ENCODE data around the gene DUSP1. TPM values are rescaled to one million over a fixed set of nuclear protein-coding genes. Genes with fewer than 3 reads are reported as not detected.

DUSP1 gene
- total RNA-seq, 3 donors from 2014 or later: 90.9 to 233 (median 137) TPM

- Histone ChIP-seq H3K9me3 (no peaks in the 10 kb centered on the region), H3K4me1 (ENCODE audit: low read depth) (peaks cover 12% of the 10 kb centered on the region), H3K4me3 (no peak overlapping the region), H3K36me3 (ENCODE audit: low read depth) (no peaks in the 10 kb centered on the region)
- ATAC-seq: no peak
- no peak for DNase-seq
- no peak for TF ChIP-seq CTCF (IDR thresholded peaks at IDR 0.05)
- intact Hi-C loops (cut with DNase I, micrococcal nuclease): no loop called here
Observed at GRCh38 chr5:172730222-172730621, 40.8 kb downstream of the DUSP1 start.

- ATAC-seq (no peak), DNase-seq (no peak)
- H3K9me3 ChIP-seq: no peaks in the 10 kb centered on the region
- intact Hi-C loops (cut with DNase I, micrococcal nuclease): no loop called here
- H3K4me1 ChIP-seq (ENCODE audit: low read depth): peaks cover 12% of the 10 kb centered on the region
- no peaks in the 10 kb centered on the region for H3K36me3 ChIP-seq (ENCODE audit: low read depth)
- no peak overlapping the region for H3K4me3 ChIP-seq
- no peak for TF ChIP-seq CTCF (IDR thresholded peaks at IDR 0.05)
Observed at GRCh38 chr5:172729588-172729987, 41.4 kb downstream of the DUSP1 start.

GRCh38 chr5:172728481-172729241, 42.3 kb downstream of the DUSP1 start:
- DNase-seq: no peak
- no peak overlapping the region for H3K4me3 ChIP-seq
- ATAC-seq: no peak
- H3K36me3 ChIP-seq (ENCODE audit: low read depth): no peaks in the 10 kb centered on the region
- H3K9me3 ChIP-seq: no peaks in the 10 kb centered on the region
- TF ChIP-seq CTCF (IDR thresholded peaks at IDR 0.05): no peak
- intact Hi-C loops (cut with DNase I, micrococcal nuclease): no loop called here
- peaks cover 6% of the 10 kb centered on the region for H3K4me1 ChIP-seq (ENCODE audit: low read depth)

GRCh38 chr5:172727551-172727950, 43.4 kb downstream of the DUSP1 start:
- intact Hi-C loops (cut with DNase I, micrococcal nuclease): no loop called here
- Histone ChIP-seq H3K9me3 (no peaks in the 10 kb centered on the region), H3K4me3 (no peak overlapping the region), H3K4me1 (ENCODE audit: low read depth) (no peaks in the 10 kb centered on the region), H3K36me3 (ENCODE audit: low read depth) (no peaks in the 10 kb centered on the region)
- no peak for DNase-seq
- no peak for TF ChIP-seq CTCF (IDR thresholded peaks at IDR 0.05)
- no peak for ATAC-seq

- intact Hi-C loops (cut with DNase I, micrococcal nuclease): no loop called here
- ATAC-seq (no peak), DNase-seq (no peak)
Observed at GRCh38 chr5:172726966-172727365, 44.0 kb downstream of the DUSP1 start.

More at GRCh38 chr5:172726966-172727365, 44.0 kb downstream of the DUSP1 start:
- no peaks in the 10 kb centered on the region for H3K9me3 ChIP-seq
- H3K4me3 ChIP-seq: no peak overlapping the region
- no peaks in the 10 kb centered on the region for H3K36me3 ChIP-seq (ENCODE audit: low read depth)
- H3K4me1 ChIP-seq (ENCODE audit: low read depth): no peaks in the 10 kb centered on the region
- no peak for TF ChIP-seq CTCF (IDR thresholded peaks at IDR 0.05)

Measured in mucosa of descending colon (tissue), 3 donors.